HG02642 (cell line): ENCODE measurements around the gene SNRNP200.

Experiments used
- ATAC-seq: cut with Tn5 transposase; IDR thresholded peaks from one replicate; pipeline ENCODE4 v1.9.1; 2021; ENCODE audit warnings: mild to moderate bottlenecking; ENCODE audit not compliant: unreplicated experiment, poor library complexity

SNRNP200 gene

GRCh38 chr2:96253006-96253405 is 52.3 kb downstream of the SNRNP200 start:
- no peak for ATAC-seq

- no peak for ATAC-seq
Measured at GRCh38 chr2:96252526-96252925, 52.8 kb downstream of the SNRNP200 start.

- ATAC-seq: no peak
Measured at GRCh38 chr2:96251721-96252292, 53.5 kb downstream of the SNRNP200 start.

DNA sequence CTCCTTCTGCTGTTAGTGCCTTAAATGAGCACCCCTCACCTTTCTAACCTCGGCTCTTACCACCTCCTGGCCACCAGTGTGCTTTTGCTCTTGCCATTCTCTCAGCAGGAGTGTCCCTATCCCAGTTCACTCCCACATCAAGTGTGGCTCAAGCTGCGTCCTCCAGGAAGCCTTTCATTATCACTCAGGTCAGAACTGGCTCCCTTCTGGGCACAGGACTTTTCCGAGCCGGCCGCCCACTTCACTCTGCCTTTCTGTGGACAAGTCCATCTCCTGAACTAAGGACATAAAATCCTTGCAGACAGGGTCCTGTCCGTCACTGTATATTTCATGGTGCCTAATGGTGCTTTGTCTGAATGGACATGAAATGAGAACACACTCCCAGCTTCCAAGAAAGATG is 55.2 kb downstream of the SNRNP200 start:
- no peak for ATAC-seq

DNA sequence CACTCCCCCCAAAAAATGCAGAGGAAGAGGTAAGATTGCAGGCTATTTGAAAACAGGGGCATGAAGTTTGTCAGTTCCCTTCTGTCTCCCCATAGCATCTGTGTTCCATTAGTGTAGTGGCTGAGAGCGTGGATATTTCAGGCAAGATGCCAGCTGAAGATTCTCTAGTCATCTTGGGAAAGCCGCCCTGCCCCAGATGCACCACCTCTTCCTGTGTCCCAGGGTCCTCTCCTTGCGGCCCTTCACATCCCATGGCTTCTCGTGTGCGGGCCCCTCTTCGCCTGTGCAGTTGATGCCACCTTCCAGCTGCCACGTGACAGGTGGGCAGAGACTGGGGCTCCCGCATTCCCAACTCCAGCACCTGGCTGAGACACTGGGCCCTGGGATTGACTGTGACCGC is 55.7 kb downstream of the SNRNP200 start:
- ATAC-seq: no peak

DNA sequence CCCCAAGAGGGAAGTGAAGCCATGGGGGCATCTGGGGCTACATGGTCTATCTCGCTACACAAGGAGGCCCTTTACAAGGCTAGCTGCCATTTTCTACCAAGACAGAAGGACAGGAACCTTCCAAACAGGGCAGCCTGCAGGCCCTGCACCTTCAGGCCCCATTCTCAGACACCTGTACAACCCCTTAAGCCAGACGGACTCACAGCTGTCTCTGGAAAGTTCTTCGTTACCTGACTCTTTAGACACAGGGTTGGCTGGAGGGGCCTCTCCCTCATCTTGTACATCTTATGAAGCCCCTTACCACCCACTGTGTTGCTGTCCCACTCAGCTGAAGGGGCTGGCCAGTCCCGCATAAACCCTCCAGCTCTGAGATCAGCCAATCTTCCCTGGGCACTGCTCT is 56.7 kb downstream of the SNRNP200 start:
- ATAC-seq: no peak

- ATAC-seq: no peak
Measured at GRCh38 chr2:96247896-96248295, 57.5 kb downstream of the SNRNP200 start.

- no peak for ATAC-seq
Measured at GRCh38 chr2:96247009-96247408, 58.3 kb downstream of the SNRNP200 start.

DNA sequence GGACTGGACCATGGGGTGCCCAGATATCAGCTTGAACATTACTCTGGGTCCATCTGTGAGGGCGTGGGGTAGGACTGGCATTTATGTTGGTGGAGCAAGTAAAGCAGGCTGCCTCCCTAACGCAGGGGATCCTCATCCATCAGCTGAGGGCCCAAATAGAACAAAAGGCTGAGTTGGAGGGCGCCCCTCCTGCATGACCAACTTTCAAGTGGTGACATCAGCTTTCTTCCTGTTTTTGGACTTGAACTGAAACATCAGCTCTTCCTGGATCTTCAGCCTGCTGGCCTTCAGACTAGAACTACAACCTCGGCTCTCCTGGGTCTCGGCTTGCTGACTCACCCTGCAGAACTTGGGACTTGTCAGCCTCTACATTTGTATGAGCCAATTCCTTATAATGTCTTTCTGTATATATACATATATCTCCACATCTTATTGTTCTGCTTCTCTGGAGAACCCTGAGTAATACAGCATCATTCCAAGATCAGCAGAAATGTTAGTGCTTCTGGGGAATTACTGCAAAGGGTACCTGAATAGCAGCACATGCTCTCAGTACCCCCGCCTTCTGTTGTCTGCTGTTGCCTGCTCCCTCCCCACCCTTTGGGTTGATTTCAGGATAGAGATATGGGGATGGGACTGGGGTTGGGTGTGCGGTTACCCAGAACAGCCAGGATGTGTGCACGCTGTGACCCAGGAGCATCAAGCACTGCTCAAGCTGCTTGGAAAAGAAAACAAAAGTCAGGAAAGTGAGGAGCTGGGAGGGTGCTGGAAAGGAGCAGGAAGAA is 59.5 kb downstream of the SNRNP200 start:
- ATAC-seq: no peak

DNA sequence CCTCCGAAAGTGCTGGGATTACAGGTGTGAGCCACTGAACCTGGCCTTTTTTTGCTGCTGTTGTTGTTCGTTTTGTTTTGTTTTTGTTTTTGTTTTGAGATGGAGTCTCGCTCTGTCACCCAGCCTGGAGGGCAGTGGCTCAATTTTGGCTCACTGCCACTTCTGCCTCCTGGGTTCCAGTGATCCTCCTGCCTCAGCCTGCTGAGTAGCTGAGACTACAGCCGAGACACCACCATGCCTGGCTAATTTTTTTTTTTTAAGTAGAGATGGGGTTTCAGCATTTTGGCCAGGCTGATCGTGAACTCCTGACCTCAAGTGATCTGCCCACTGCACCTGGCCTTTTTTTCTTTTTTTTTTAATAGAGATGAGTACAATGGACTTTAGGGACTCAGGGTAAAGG is 61.5 kb downstream of the SNRNP200 start:
- no peak for ATAC-seq

DNA sequence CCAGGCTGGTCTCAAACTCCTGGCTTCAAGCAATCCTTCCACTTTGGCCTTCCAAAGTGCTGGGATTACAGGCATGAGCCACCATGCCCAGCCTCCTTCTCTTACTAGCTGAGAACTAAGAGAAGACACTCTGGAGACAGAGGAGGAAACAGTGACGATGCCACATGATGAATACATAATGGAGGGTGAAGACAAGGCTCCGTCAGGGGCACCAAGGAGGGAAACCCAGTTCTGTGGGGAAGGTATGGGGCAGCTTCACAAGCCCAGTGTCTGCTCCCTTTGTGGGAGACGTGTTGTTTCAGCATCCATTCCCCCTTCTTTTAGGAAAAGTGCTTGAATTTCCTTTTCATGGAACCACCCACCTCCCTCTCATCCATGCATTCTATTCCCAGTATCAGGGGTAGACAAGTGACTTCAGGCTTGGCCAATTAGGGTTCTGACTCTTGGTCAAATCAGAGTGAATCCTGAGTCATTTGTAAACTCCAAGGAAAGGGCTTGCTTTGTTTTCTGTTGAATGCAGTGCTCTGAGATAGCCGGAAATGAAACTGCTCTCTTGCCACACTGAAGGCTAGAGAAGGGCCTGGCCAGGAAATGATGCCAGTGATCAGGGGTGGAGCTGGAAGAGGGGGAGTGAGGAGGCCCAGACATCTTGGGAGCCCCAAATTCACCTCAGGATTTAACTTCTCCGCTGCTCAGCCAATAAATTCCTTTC is 63.3 kb downstream of the SNRNP200 start:
- ATAC-seq: peak; percentile 85

GRCh38 chr2:96241227-96241626 is 64.1 kb downstream of the SNRNP200 start:
- no peak for ATAC-seq

GRCh38 chr2:96240341-96241038 is 64.9 kb downstream of the SNRNP200 start:
- ATAC-seq: no peak

DNA sequence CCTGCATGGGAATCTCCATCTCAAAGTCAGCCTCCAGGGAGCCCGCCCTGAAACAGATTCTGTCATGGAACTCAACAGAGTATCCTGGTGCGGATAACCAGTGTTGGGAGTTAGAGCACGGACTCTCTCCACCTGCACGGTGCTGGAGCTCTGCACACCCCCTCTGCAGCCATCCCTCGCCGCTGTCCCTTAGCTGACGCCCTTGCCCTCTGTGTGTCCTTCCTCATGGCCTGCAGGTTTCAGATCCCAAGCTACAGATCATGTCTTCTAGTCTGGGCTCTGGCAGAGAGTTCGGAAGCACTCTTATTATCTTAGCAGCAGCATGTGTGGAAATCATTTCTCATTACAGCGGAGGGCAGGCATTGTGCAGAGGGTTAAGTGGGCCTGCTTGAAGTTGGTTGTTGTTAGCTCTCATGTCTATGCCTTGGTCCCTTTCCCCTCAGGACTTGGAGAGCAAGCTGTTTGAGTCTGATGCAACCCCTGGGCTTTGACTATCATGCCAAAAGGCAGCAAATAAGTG is 65.5 kb downstream of the SNRNP200 start:
- no peak for ATAC-seq

- ATAC-seq: no peak
Measured at GRCh38 chr2:96239091-96239490, 66.3 kb downstream of the SNRNP200 start.

GRCh38 chr2:96238266-96238665 is 67.1 kb downstream of the SNRNP200 start:
- ATAC-seq: no peak

DNA sequence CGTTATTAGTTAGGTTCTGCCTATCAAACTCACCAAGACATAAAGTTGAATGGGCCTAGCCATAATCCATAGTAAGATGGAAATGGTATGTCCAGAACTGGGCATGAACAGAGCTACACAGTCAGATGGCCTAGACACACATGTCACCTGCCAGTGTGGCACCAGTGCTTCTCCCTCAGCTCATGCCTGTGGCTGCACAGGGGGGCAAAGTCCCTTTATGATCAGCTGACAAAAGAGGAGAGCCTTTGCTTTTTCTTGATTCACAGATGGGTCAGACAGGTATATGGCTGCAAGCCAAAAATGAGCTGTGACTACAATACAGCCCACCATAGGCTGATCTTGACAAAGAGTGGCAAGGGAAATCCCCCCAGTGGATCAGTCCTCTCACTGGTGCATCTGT is 68.5 kb downstream of the SNRNP200 start:
- ATAC-seq: no peak

GRCh38 chr2:96233880-96234316 is 71.4 kb downstream of the SNRNP200 start:
- peak; percentile 84 for ATAC-seq

DNA sequence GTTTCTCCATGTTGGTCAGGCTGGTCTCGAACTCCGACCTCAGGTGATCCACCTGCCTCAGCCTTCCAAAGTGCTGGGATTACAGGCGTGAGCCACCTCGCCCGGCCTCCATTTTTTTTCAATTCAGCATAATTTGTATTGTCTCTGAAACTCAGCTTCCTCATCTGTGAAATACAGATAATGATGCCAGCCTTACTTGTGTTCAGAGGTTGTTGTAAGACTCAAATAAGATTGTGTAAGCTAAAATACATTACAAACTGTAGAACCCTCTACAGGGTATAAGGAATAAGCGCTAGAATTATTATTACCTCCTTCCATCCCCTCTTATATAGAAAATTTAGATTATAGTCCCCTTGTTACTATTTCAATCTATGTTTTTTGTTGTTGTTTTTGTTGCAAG is 71.9 kb downstream of the SNRNP200 start:
- ATAC-seq: no peak

DNA sequence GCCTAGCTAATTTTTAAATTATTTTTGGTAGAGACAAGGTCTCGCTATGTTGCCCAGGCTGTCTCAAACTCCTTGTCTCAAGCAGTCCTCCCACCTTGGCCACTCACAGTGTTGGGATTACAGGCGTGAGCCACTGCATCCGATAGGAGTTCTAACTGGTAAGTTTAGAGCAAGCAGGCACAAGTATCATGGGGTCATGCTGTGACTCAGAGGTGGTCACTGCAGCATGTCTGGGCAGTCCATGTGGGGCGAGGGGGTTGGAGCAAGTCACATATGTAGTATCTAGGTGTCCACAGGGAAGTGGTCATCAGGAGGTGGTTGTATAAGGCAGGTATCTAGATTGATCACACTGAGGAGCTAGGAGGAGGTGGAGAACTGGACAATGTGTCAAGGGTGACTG is 74.0 kb downstream of the SNRNP200 start:
- ATAC-seq: no peak
